ENCODE data around the gene ZNF664.

GRCh38 chr12:123949770-123950165 lies 23.2 kb upstream of the ZNF664 start:
- no peak for TF ChIP-seq POLR2A (IDR thresholded peaks at IDR 0.05)
- TF ChIP-seq CTCF (IDR thresholded peaks at IDR 0.05), result no peak
- TF ChIP-seq POLR2AphosphoS5 (IDR thresholded peaks at IDR 0.05), result no peak
- no peak for TF ChIP-seq EP300 (IDR thresholded peaks at IDR 0.05)
